22Rv1 (cell line): ENCODE results near the gene TAGAP.

Source experiments
- H3K27ac ChIP-seq: fragments of 450-650 bp; 2 replicates; pipeline ENCODE4 v1.5.1; 2017
- ZFX ChIP-seq: fragments of 450-650 bp; IDR thresholded peaks from 2 replicates; pipeline ENCODE4 v1.6.1; 2017; ENCODE audit warnings: antibody characterized with exemption, borderline replicate concordance
- TF ChIP-seq, protein P1 (sequence below): fragments of 450-650 bp; IDR thresholded peaks from 2 replicates; pipeline ENCODE4 v1.5.1; 2017; ENCODE audit warnings: mild to moderate bottlenecking

TAGAP gene

GRCh38 chr6:159079367-159079766 is 34.6 kb upstream of the TAGAP start:
- no peak overlapping the region for H3K27ac ChIP-seq

DNA sequence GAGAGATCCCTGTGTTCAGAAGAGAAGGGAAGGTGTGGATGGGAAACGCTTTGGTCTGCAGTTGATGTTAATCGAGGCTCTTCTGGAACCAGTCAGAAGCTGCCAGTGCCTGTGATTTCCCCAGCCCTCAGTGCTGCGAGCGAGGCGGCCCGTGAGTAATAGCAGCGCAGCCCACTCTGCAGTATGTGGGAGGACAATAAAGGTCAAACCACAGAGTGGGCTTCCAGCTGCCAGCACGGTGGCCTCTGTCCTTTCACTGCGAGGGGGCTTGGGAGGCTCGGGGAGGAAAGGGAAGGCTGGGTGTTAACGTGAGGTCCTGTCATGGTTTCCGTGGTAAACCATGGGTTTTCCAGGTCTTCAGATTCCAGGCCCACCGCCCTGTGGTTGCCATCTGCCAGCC is 32.3 kb upstream of the TAGAP start:
- TF ChIP-seq ZFX: no peak
- TF ChIP-seq, protein P1, sequence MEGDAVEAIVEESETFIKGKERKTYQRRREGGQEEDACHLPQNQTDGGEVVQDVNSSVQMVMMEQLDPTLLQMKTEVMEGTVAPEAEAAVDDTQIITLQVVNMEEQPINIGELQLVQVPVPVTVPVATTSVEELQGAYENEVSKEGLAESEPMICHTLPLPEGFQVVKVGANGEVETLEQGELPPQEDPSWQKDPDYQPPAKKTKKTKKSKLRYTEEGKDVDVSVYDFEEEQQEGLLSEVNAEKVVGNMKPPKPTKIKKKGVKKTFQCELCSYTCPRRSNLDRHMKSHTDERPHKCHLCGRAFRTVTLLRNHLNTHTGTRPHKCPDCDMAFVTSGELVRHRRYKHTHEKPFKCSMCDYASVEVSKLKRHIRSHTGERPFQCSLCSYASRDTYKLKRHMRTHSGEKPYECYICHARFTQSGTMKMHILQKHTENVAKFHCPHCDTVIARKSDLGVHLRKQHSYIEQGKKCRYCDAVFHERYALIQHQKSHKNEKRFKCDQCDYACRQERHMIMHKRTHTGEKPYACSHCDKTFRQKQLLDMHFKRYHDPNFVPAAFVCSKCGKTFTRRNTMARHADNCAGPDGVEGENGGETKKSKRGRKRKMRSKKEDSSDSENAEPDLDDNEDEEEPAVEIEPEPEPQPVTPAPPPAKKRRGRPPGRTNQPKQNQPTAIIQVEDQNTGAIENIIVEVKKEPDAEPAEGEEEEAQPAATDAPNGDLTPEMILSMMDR: no peak
- H3K27ac ChIP-seq: no peak overlapping the region

More at GRCh38 chr6:159079367-159079766, 34.6 kb upstream of the TAGAP start:
- no peak for TF ChIP-seq ZFX
- TF ChIP-seq, protein P1: no peak

- H3K27ac ChIP-seq: no peak overlapping the region
- no peak for TF ChIP-seq ZFX
- TF ChIP-seq, protein P1: no peak
Observed at GRCh38 chr6:159075506-159076228, 30.9 kb upstream of the TAGAP start.

GRCh38 chr6:159074876-159075275 is 30.1 kb upstream of the TAGAP start:
- no peak overlapping the region for H3K27ac ChIP-seq
- TF ChIP-seq ZFX: no peak
- TF ChIP-seq, protein P1: no peak

DNA sequence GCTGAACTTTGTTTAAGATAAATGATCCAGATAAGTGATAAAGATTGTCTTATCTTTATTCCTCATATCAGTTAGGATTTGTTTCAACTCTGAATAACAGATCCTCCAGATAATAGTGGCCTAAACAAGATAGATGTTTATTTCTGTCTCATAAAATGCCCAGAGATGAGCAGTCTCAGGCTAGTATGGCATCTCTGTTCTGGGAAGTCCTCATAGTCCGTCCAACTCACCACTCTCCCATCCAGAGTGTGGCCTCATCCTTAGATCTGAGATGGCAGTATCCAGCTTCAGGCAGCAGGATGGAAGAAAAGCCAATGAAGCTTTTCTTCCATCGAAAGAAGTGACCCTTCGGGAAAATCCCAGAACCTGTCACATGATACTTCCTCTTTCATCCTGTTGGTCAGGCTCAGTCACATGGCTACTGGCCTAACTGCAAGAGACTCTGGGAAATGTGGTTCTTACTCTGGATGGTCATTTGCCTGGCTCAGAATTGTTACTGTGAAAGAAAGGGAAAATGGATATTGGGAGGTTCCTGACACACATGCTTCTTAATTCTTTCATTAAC is 29.4 kb upstream of the TAGAP start:
- TF ChIP-seq ZFX: no peak
- TF ChIP-seq, protein P1: no peak
- H3K27ac ChIP-seq: no peak overlapping the region

- TF ChIP-seq, protein P1: no peak
- no peak for TF ChIP-seq ZFX
- H3K27ac ChIP-seq: no peak overlapping the region
Observed at GRCh38 chr6:159071843-159072769, 27.3 kb upstream of the TAGAP start.
